Activated CD4-positive, alpha-beta T cell treated with anti-CD3 and anti-CD28 coated beads for 48 hours (primary cell): ENCODE measurements around the gene ENDOU.

Source experiments
- DNase-seq: peaks from one replicate; pipeline ENCODE4 v3.0.0-alpha.2; 2020

ENDOU gene, protein sequence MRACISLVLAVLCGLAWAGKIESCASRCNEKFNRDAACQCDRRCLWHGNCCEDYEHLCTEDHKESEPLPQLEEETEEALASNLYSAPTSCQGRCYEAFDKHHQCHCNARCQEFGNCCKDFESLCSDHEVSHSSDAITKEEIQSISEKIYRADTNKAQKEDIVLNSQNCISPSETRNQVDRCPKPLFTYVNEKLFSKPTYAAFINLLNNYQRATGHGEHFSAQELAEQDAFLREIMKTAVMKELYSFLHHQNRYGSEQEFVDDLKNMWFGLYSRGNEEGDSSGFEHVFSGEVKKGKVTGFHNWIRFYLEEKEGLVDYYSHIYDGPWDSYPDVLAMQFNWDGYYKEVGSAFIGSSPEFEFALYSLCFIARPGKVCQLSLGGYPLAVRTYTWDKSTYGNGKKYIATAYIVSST

DNA sequence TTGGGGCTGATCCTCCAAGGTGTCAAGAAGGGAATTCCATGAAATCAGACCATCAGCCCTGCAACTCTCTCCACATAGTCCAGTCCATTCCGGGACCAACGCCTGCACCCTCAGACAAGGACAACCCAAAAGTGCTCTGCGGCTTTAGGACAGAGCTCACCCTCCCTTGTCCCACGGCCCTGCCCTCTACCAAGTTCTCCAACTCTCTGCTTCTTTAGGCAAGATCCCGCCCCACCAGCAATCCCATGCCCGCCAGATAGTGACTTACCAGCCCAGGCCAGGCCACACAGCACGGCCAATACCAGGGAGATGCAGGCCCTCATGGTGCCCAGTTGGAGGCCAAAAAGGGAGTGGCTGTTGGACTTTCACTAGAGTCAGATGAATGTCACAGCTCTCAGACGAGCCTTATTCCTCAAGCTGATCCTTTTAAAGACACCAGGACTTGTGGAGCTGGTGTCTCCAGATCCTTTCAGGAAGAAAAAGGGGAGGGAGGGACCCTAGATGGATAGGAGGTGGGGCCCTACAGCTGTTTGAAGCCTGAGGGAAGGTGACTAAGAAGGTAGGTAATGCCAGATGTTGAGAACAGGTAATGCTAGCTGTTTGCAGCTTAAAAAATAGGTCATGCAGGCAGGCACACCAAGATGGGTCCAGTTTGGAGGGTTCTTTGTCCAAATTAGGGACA lies at the start of gene ENDOU:
Gene ENDOU (minus strand): TSS at position 400 of the 682 bp plus-strand sequence. CDS start 77 bp downstream, at position 323.
- DNase-seq: no peak

DNA sequence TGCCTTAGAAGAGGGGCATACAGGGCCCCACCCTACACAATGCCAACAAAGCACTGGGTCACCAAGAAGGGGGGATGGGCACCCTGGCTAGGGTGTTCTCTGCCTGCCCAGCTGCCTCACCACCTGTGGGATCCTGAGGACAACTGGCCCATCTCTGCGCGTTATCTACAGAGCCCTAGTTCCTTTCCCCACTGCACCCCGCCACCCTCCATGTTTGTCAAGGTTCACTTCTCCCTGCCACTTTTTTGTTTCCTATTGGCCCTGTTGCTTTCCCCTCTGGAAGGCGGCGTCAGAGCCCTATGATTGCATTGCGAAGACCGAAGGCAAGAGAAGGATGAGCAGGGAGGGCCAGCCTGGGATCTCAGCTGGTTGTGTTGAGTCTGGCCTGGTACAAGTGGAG lies 49.4 kb upstream of the ENDOU start:
- no peak for DNase-seq

DNA sequence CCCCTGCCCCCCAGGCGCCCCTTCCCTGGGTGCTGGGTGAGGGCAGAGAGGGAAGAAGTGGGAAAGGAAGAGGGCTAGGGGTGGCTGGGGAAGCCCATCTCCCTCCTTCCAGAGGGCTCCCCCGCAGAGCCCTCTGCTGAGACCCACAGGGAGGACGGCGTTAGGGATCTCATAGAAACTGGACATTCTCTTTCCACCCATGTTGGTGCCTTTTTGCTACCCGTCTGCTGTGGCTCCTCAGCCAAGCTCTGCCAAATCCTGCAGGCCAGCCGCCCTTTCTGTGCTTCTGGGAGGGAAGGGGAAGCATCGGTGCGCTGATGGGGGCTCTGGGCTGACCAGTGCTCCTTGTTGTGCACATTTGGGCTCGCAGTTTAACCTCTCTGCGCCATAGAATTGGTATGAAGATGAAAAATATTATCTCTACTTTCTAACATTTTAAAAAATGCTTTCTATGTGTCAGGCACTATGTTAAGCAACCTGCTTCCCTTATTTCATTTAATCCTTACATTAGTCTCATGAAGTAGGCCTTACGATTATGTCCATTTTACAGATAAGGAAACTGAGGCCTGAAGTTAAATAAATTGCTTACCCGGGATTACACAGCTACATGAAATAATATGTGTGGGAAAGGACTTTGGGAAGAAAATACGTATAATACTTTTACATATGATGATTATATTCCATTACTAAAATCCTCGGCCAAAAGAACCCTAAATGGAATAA lies 48.7 kb upstream of the ENDOU start:
- no peak for DNase-seq

DNA sequence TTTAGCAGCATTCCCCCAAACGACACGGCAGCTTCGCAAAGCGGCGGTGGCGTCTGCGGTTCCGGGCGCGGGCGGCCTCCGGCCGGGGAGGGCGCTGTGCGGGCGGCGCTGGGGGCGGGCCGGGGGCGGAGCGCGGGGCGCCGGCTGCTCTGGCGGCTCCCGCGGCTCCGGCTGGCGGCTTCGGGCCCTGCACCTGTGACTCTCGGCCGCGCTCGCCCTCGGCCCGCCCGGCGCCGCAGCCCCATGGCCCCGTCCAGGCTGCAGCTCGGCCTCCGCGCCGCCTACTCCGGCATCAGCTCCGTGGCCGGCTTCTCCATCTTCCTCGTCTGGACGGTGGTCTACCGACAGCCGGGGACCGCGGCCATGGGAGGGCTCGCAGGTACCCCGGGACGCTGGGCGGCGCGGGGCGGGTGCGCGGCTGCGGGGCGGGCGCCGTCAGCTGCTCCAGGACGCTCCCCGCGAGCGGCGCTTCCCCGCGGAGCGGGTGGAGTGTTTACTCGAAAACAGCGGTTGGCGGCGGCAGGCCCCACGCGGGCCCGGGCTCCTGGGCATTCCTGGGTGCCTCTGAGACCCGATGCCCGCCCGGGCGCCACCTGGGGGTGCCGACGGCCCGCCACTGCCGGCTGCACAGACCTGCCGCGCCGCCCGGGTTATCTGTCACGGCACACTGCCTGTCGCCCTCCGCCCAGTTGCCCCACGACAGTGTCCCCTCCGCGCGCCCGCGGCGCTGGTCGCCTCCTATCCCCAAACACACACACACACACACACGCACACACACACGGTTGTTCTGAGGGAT lies 48.0 kb upstream of the ENDOU start, which contains the start of gene SLC48A1:
Gene SLC48A1 (plus strand): TSS at position 177 of the 796 bp plus-strand sequence. CDS start 67 bp downstream, at position 244.
- DNase-seq: peak; percentile 71

DNA sequence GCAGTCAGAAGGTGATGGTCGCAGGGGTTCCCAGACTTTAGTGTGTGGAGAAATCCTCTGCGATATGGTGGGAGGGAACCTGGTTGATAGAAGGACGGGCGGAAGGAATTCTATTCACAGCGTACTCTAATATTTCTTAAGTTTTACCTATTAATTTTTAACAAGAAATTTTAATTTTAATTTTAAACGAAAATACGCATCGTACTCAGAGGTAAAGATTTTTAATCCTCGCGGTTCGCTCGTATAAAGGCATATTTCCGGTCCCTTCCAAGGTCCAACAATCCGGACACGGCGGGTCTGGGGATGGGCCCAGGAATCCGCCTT lies 47.4 kb upstream of the ENDOU start:
- DNase-seq: no peak

DNA sequence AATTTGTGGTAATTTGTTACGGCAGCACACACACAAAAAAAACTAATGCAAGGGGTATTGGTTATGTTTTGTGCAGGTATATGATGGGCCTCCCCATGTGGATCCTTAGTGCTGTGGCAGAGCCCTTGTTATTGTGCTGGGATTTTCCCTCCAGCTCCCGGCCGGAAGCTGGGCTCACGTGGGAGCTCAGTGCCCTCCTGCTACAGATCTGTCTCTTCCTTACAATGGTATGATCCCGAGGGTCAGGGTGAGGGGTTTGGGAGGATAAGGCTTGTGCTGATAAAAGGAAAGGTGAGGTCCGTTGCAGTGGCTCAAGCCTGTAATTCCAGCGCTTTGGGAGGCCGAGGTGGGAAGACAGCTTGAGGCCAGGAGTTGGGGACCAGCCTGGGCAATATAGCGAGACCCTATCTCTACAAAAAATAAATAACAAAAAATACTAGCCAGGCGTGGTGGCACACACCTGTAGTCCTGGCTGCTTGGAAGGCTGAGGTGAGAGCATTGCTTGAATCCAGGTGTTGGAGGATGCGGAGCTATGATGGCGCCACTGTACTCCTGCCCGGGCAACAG lies 46.9 kb upstream of the ENDOU start:
- DNase-seq: no peak

DNA sequence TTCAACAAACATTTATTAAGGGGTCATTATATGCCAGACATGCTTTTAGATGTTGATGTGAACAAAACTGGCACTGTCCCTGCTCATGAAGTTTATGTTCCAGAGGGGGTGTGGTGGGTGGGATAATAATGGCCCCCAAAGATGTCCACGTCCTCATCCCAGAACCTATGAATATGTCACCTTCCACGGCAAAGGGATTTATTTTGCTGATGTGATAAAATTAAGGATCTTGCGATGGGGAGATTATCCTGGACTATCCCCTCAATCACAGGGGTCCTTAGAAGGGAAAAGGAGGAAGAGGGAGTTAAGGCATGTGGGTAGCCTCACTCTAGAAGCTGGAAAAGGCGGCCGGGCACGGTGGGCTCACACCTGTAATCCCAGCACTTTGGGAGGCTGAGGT lies 46.0 kb upstream of the ENDOU start:
- DNase-seq: no peak

DNA sequence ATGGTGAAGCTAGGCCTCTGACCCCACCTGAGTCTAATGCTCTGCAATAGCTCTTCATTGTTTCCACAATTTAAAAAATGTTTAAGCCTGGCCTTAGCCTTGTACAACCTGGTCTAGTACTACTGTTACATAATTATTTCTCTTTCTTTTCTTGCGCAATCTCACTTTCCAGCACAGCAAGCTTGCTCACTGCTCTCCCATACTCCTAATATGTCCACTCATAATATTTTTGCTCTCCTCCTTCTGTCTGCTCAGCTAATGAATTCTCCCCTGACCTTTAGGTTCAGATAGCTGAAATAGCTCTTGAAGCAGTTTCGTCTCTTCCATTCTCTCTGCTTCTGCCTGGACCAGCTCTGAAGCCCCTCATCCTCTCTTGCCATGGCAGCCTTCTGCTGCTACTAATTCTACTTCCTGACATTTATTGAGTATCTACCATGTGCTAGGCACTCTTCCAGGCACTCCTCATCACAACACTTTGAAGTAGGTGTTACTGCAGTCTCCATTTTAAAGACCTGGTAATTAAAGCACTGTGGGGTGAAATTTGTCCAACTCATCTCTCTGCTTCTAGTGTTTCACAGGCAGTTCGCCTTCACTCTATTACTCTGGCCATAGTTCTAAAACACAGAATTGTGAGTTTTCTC lies 44.9 kb upstream of the ENDOU start:
- no peak for DNase-seq

DNA sequence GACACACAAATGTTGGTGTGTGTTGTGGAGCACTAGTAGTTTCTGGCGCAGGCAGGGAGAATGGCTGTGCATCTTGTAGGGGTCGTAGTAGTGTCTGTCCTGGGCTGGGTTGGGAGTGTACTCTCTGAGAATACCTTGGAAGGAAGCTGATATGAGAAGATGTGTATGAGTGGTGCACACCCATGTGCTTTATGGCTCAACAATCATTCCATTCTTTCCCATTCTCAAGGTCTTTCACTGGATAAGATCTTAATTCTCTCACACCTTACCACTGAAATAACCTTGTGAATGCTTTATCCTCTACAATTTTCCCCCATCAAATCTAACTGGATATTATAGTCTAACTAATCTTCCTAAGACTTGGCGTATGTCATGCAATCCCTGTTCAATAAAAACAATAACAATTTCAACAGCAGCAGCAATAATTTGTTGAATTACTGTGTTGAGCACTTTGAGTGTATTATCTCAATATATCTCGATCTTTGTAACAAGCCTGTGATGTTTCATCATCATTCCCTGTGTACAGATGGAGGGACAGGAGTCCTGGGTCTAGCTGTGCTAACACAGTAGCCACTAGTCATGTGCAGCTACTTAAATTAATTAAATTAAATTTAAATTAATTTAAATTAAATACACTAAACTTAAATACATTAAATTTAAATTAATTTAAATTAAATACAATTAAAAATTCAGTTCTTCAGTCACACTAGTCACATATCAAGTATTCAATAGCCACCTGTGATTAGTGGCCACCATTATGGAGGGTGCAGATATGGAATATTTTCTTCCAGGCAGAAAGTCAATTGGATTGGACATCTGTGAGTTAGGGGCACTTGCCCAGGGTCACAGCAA lies 44.2 kb upstream of the ENDOU start:
- DNase-seq: no peak

DNA sequence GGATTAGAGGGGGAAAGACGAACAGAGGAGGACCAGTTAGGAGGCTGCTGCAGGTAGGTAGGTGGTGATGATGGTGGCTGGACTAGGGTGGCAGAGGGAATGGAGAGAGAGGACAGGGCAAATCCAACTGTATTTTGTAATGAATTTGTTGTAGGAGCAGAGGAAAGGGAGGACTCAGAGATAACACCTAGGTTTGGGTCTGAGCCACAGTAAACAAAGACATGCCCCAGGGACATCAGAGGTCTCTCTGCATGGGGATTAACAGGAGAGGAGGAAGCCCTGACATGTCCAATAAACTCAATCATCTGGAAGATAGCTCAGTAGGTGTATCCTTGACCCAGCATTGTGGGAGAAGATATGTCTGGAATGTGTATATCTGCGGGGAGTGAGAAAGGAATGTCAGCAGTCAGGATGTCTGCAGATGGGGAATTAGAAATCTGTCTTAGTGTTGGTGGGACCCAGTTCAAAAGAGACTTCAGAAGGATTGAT lies 43.1 kb upstream of the ENDOU start:
- DNase-seq: no peak

DNA sequence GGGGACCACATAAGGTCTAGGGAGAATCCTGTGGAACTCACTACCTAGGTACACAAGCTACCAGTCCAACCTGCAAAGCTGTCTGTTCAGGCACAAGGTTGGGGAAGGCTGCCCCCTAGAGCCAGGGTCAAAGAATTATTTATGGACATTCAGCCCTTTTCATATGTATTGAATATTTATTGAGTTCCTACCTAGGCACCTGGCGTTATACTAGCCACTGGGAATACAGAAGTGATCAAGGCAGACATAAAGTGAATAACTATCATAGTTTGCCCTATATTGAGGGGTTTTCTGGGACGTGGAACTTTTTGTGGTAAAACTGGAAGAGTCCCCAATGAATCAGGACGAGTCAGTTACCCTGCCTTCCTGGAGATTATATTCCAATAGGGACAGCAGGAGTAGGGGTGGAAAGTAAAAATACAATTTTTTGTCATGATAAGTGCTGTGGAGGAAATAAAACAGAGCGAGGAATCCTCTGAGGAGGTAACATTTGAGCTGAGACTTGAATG lies 42.0 kb upstream of the ENDOU start:
- peak; percentile 80 for DNase-seq

DNA sequence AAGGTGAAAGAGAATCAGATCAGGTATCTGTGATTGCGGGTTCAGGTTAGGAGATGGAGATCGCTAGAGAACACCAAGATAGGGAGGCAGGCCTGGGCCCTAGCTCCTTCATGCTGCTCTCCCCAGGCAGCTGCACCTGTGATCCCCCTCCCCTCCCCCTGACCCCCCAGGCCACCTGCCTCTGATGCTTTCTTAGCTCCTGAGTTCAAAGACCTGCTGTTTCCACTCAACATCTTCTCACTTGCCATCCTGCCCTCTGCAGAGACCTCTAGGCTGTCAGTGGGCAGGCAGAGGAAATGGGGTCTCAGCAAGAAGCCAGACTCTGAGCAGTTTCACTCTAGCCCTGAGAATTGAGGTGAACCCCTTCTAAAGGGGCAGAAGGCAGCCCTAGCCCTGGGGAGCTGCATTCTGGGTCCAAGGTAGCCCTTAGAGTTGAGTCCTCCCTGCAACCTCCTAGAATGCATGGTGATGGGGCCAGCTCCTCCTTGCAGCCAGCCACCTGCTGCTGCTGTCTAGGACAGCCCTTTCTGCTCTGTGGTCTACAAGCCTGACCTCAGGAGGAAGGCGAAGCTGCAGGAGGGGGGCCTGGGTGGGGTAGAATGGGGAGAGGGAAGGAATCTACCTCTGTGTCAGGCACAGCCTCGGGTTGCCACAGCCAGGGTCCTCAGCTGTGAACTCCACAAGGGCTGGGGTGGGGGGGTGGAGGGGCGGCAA lies 41.4 kb upstream of the ENDOU start:
- DNase-seq: no peak

DNA sequence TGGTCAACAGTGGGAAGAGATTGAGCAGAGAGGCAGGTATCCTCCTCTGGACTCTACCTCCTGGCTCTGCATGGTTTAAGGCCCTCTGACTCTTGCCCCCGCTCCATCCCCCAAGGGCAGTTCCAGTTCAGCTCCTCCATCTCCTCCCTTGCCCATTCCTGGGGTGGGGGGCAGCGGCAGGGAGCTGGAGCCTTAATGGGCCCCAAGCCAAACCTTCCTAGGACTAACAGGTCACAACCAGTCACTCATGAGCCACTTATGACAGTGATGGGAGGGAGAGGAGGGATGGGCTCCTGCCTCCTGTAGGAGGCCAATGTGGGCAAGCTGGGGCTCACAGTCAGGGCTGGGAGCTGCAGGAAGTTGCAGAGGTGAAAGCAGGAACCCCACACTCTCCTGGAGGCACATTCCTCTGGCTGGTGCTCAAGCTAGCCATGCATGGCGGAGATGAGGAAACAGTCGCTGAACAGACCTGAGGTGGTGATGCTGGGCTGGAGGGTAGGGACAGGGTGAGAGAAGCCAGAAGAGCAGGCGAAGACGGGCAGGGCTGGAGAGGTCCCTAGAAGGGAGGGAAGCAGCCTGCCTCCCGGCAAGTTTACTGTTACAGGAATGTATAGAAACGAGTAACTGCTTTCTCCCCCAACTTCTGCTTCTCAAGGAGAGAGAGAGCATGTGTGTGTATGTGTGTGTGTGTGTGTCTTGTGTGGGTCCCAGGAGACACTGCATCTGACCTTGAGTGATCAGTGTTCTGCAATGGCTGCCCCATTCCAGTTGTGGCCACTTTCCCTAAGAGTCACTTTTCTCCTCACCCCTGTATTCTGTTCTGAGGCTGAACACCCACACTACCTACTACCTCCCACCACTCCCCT lies 38.4 kb upstream of the ENDOU start:
- no peak for DNase-seq

DNA sequence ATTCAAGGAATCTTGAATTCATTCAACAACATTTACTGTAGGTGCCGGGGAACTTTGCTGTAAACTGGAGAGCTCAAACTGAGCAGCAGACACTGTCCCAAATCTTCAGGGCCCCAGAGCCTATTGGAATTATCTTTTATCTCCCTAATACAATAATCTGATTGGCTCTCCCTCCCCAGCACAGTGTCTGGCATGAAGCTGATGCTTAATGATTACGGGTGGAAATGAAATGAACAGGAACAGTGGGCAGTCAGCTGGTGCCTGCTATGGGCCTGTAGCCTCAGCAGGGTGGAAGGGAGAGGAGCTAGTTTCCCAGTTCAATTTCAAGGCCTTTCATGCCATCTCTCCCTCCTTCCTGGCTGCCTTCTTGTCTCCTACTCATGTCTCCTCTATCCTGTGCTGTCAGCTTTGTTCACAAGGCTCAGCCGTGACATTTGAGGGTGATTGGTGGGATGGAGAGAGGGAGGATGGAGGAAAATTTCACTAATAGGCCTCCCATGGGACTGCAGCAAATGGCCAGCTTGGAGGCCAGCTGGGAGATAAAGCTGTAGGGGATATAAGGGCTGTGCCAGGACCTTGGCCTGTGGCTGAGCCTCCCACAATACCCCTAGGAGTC lies 37.7 kb upstream of the ENDOU start:
- DNase-seq: no peak

DNA sequence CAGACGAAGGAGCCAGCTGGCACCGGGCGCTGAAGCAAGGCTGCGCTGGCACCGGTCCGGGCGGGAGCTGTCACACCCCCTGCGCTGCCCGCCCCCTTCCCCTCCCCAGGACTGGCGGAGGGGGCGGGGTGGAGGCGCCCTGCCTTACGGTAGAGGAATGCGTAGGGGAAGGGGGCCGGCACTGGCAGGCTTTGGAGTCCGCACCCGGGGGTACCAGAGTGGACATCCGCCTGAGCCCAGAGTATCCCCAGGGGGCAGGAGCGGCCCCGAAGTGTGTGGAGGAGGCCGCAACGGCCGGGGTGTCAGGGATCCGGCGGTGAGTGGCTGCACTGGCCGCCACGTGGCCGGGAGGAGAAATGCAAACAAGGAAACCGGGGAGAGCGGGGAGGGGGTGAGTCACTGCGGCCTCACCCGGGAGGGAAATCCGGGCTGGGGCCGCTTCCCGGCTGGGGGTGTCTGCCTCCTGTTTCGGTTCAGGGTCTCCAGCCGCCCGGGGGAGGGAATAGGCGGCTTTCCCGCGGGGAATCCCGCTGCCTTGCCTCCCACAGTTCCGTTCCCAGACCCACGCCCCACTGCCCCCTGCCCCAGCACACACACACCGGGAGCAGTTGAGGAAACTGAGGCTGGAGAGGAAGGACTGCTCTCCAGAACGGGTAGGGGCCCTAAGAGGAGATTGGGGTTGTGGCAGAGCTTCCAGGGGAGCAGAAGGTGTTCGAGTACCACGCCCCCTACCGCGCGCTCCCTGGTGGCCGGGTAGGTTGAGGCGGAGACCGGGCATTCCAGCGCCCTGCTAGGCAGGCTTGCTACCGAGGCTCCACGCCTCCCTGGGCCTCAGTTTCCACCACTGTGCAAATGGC lies 33.8 kb upstream of the ENDOU start, which contains the start of gene RAPGEF3:
Gene RAPGEF3 (minus strand): TSS at position 47 of the 857 bp plus-strand sequence. CDS start 324 bp downstream, outside the sequence.
- peak; percentile 78 for DNase-seq

DNA sequence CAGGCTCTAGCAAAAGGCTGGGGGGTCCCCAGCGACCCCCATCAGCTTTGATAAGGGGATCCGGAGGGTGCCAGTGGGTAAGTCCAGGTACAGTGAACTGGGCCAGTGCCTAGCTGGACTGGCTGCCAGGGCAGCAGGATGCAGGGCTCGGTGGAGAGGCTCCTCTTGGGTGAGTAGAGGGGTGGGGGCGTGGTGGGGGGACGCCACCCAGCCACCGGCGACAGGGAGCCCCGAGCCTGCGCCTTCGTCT lies 33.2 kb upstream of the ENDOU start:
- no peak for DNase-seq

DNA sequence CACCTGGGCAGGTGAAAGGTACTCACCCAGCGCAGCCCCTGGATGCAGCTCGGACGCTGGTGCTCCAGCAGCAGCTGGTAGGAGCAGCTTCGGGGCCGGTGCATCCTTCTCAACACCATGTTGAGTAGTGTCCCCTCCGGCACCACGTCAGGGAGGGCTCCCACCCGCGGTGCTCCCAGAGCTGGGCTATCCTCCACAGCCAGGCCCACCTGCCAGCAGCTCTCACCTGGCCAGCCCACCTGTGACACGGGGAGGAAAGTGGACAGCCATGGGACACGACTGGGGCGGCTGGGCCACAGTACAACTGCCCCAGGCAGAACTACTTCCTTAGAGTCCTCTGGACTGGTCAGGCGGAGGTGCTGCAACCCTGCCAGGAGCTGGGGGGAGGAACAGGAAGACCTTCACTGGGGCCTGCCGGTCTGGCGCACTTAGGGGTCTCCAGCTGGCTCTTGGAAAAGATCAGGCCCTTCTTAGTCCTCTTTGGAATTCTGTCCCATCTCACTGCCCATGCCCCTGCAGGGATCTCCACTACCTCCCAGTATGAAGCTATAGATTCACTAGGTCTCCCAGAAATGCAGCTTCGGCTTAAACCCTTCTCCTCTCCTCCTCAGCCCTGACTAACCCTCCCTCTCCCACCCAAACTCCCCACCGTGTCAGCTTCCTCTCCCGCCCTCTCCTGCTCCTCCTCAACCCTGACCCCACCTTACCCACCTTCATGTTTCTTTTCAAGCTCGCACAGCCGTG lies 32.7 kb upstream of the ENDOU start:
- DNase-seq: no peak
